Inferior parietal cortex (tissue), 1 donor: Measurements from ENCODE around the gene DNAH10.

Source experiments
- DNase-seq: peaks from one replicate; pipeline ENCODE4 v3.0.0-alpha.2; 2016; ENCODE audit errors: extremely low spot score

DNAH10 gene

DNA sequence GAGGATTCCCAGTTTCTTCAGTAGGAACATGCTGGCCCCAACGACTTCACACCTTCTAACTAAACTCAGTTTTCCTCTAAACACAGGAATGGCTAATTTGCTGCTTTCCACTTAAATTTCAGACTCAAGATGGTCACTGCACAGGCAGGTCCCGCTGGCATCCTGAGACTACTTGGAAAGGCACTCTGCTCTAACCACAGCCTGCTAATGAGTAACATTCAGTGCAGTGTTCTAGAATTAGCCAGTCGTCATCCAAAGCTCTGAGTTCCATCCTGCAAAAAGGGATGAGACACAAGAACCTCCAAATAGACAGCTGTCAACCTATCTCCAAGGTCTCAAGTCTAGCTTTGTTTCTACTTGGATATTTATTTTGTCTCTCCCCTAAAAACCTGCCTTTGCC lies 204.5 kb downstream of the DNAH10 start:
- no peak for DNase-seq

DNA sequence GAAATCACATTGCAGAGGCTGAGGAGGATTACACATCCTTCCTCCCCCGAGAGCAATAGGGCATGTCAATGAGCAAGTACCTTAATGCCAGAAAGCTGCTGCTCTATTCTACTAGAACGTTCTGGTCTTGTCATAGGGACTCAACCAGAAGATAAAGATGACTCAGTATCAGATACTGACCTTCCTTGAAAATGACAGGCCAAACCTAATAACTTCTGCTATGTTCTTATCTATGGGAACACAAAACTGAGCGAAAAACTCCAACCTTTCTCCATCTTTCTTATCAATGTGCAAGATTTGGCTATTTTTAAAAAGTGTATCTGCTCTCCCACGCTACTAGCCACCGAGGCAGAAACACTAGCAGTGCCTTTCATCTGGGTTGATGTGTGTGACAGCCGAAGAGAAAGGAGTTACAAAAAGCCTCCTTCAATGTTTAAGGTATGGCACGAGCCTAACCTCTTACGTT lies 205.1 kb downstream of the DNAH10 start:
- DNase-seq: no peak

DNA sequence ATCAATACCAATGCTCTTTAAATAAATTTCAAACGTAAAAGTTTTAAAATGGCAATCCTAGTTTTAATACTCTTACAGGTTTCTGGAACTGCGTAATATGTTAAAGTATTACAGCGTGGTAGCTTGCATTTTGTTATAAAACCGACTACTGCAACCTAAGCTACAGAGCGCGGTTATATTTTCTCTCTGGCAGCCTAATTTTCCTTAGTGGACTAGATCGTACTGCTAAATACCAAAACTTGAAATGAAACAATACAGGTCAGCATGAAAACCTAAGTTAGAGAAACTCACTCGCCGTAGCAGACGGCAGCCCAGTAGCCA lies 209.3 kb downstream of the DNAH10 start:
- DNase-seq: peak; percentile 63

DNA sequence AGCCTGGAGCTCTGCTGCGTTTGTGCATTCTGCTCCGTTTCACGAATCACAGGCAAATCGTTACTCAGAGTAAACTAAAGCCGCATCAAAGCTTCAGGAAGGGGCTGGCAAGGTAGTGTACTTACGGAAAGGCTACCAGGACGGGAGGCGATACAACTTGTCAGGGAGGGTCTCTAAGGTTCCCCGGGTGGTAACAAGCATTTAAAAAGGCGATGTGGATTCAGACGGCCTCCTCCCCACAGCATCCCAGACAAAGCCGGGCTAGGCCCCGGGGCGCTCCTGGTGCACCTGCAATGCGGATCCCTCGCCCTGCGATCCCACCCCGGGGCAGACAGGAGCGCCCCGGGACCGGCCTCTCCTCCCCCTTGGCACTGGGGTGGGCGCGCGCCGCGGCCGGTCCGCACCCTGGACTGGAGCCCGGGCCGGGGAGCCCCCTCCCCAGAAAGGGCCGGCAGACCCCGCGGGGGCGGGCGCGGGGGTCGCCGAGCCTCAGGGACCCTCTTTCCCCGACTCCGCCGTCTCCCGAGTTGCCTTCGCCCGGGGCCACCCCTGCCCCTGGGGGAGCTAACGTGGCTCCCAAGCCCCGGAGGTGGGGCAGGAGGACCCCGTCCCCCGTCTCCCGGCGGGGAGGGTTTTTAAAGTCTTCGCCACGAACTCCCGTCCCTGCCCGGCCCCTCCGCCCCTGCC lies 209.8 kb downstream of the DNAH10 start:
- DNase-seq: no peak

GRCh38 chr12:123972457-123973401 lies 210.6 kb downstream of the DNAH10 start, which contains the start of the genes CCDC92 and ZNF664:
TSS of gene CCDC92 (minus strand) at chr12:123972831. CDS start at chr12:123944305, 28,526 bp downstream.
TSS of gene ZNF664 (plus strand) at chr12:123973215. CDS start at chr12:124012145, 38,930 bp downstream.
- peak; percentile 78 for DNase-seq

- no peak for DNase-seq
Observed at GRCh38 chr12:123973552-123974341, 211.6 kb downstream of the DNAH10 start.

GRCh38 chr12:123976227-123976826 lies 214.2 kb downstream of the DNAH10 start:
- no peak for DNase-seq

GRCh38 chr12:123979566-123979965 lies 217.5 kb downstream of the DNAH10 start:
- DNase-seq: no peak

DNA sequence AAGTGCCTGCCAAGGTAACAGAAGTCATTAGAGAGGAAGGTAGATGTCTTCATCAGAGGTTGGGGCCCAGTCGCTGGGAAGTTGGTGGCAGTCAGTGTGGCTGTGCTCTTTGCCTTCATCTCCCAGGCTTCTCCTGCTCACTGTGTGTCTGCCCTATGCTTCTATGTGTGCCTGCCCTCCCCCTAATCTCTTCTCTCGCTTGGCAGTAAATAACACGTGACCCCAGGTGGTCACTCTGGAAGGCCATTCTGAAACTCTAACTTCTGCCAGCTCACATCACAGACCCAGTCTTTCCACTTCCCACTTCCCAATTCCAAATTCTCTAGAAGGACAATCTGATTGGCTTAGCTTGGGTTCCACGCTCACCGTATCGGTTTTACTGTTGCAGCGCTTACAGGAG lies 220.2 kb downstream of the DNAH10 start:
- DNase-seq: no peak

GRCh38 chr12:123983822-123984485 lies 221.9 kb downstream of the DNAH10 start:
- DNase-seq: peak; percentile 87

DNA sequence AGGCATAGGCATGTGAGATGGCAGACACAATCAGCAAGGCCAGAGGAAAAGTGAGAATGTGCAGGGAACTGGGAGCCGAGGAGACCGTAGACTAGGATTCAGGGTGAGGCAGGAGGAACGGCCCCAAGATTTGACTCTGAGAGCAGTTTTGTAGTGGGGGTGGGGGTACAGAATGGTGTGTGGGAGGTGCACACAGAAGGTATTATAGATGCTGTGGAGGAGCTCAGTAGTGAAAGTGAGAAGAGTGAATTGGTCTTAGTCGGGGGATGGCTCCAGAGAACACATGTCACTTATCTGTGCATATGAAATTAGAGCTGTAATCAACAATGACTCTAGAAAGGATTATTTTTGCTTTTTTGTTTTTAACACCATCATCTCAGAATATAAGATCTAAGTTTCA lies 222.8 kb downstream of the DNAH10 start:
- no peak for DNase-seq
